GM21576 (cell line): ENCODE data around the gene FHIT.
"Not testable (repeated sequence)": the region's sequence is repeated elsewhere in the genome, so short reads cannot be mapped to it uniquely, and the experiment has no call there.

Experiments used
- ATAC-seq: cut with Tn5 transposase; IDR thresholded peaks from one replicate; pipeline ENCODE4 v1.9.1; 2021; ENCODE audit warnings: mild to moderate bottlenecking, moderate library complexity; ENCODE audit not compliant: unreplicated experiment

Gene FHIT

DNA sequence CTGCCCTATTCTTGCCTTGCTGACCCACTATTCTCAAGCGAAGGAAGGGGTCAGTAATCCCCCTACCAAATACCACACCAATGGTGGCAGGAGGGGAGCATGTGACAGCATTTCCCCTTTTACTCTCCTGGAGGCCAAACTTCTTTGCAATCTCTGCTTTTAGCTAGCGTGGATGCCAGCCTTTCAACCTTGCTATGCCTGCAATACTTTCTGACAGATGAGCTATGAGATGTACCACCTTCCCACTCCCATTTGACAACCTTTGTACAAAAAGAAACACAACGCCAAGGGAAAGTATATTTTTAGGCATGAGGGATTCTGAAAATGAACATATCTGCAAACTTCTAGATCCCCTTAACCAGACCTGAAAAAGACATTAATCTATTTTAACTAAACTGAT, 302.1 kb downstream of the FHIT start:
- no peak for ATAC-seq

DNA sequence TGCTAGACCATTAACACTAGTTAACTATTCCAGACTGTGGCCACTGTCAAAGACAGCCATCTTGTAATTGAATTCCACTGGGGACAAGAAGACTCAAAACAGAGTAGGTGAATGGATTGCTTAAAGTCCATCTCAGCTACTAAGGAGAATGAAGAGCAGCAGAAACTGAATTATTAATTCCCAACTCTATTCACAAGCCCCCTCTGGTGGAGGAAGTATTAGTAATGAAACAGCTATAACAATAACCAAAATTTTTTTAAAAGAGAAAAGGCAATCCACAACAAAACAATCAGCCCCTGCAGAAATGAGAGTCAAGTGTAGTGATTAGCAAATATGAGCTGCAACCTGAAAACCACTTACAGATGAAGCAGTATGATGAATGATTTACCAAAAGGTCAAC, 302.8 kb downstream of the FHIT start:
- no peak for ATAC-seq

DNA sequence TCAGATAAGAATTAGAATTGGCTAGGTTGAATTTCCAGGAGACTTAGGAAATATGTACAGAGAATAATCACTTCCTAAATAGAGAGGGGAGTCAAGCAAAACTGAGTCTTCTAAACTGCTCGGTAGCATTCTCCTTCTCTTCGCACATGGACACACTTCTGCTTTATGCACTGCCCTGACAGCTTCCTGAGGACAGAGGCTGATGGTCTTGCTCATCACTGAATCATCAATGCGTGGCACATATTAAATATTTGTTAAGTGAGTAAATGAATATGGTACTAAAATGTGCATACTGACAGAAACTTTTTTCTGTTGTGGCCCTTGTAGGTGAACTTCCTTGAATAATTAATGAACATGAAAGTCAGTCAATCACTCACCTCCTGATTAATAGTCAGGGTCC, 315.5 kb downstream of the FHIT start:
- no peak for ATAC-seq

DNA sequence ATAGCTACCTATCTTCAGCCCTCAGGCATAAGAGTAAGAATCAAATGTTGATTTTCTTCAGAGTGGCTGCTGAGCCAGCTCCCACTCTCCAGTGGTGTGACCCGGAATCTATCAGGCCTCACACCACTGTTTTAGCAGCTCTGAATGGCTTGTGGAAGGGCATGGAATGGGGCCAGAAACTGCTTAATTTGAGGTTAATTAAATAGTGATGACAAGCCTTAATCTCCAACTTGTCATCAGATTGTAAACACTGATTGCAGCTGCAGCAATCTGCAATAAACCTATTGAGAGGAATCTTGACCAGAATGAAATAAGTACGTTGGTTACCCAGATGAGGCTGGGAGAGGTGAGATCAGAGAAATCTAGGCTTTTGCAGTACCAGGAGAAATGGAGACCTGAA, 317.4 kb downstream of the FHIT start:
- no peak for ATAC-seq

DNA sequence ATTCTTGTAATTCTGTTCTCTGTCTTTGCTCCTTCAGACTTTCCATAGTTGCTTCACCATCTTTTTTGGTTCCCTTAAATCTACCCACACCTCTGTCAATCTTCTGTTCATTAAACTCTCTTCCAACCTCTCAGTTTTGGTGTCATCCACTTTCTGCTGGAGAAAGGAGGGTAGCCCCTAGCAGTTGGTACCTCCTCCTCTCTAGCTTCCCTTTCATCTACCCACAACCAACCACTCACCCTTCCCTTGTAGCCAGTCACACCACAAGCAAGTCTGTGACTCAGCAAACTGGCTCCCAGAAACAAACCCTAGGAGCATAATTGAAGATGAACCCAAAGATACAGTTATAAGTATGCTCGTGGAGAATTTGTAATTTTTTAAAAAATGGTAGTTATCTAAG, 318.6 kb downstream of the FHIT start:
- no peak for ATAC-seq

DNA sequence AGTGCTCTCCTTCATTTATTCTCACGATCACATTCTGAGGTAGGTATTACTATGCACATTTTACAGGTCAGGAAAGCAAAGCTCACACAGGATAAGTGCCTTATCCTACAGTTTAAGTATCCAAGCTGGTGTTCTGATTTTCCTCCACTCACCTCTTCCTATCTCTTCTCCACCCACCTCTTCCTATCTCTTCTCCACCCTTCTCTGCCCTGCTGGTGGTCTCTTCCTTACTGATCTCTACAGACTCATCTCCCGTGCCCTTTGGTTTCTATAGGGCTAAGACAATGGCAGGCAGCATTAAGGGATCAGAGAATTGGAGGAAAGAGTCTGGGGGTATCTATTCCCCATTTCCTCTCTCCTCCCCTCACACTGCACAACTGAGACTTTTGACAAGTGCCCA, 319.1 kb downstream of the FHIT start:
- ATAC-seq, result no peak

DNA sequence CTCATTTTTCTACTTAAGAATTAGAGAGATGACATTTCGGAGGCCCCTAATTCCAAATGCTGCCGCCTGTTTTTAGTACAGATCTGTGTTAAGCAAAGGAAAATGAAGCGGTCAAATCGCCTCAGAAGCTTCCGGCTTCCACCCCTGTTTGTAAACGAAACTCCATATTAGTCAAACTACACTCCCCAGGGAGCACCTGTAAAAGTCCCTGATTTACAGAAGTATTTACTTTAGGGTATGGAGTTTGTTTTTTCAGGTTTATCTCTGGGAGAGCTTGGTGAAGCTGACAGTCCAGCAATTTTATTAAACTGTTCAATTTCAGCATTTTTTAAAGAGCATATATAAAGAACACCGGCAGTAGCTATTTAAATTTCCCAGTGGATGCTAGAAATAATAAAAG, 319.8 kb downstream of the FHIT start:
- ATAC-seq, result no peak

DNA sequence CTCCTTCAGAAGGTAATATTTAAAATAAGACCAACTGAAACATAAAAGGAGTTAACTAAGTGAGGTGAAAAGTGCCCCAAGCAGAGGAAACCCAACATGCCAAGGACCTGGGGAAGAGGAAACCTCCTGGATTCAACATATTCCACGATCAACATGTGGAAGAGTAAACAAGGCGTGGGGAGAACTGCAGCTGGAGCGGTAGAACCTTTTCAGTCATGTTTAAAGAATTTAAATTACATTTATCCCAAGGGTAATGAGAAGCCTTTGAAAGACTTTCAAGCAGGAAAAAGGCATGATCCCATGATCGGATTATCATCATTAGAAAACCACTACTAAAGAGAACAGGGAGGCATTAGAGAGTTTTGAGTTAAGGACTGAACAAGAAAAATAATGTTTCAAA, 330.7 kb downstream of the FHIT start:
- ATAC-seq, result no peak

DNA sequence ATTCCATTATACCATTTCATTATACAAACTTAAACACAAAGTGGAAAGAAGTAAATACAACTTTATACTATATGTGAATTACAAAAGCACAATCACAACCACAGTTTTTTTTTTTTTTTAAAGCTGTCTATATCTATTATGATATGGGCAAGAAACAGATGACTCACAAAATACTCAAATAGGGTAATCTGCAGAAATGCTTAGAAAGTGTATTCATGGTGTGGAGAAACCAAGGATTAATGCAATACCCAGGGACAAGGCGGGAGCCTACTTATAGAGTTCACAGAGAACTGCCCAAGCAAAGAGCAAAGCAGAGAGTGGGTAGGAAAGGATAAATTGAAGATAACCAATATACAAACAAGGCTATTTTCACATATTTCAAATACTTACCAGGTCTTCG, 332.0 kb downstream of the FHIT start:
- ATAC-seq, result no peak

DNA sequence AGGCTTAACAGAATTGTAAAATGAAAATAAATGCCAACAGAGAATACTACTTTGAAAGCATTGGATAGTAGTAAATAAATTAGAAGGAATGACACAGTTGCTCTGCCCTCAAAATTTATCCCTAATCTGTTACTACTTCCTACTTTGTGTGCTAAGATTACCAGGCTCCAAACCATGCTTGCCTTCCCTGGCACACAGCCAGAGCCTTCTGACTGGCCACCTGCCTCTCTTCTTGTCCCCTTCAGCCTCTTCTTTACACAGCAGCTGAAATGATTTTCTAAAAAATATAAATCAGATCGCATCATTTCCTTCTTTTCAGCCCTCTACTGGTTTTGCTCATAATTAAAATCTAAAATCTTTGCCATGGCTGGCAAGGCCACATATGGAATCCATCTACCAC, 334.1 kb downstream of the FHIT start:
- ATAC-seq, result no peak

DNA sequence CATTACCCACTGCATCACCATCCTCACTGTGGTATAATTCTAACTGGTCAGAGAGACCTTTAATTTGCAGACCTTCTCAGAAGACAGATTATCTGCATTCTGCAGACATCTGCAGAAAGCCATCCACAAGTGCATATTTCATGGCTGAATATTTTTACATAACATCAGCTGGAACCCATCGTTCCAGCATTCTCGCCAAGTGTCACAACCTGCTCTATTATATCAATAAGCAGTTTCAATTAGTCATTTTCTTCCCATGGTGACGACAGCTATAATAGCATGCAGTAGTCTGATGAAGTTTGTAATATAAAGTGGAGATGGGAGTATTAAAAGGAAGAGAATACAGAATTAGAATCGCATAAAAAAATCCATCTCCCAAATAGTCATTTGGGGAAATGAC, 334.7 kb downstream of the FHIT start:
- ATAC-seq, result no peak

DNA sequence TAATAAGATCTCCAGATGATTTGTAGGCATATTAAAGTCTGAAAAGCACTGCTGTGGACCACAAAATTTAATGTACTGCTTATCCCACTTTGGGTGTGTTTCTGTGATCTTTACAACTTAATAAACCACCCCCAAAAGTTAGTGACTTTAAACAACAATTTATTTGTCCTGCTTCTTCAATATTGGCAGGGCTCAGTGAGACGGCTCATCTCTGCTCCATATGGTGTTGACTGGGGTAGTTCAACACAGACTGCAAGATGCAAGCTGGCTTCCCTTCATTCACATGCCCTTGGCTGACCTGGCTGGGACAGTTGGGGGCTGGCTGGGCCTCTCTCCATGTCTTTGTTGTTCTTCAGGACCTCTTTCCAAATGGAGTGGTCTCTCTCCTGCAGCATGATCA, 337.8 kb downstream of the FHIT start:
- no peak for ATAC-seq

DNA sequence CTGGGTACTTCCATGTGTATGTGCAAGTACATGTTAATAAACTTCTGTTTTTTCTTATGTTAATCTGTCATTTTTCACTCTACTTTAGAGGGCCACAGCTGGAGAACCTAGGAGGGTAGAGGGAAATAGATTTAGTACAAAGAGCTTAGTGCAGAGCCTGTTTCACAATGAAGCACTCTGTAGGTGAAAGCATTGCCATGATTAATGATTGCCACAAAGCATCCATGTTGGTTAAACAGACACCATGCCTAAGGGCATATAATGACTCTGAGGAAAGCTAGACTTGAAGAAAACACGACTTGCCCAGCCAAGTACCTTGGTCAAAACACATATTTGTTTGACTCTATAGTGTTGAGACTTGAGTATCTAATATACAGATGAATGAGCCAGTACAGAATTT, 338.4 kb downstream of the FHIT start:
- no peak for ATAC-seq

DNA sequence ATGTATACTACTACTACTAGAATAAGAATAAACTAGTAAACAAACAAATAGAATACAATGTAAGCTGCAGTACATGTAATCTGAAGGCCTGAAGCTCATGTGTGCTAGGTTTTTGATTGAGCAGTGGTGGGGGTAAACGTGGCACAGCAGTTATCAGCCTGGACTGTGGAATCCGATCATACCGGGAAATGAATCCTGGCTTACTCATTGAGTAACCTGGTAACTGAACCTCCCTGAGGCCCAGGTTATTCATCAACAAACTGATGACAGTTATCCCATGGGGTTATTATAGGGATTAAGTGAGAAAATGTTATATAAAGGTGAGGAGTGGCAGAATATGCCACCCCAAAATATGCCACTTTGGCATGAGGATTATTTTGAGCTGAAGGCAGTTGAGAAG, 339.1 kb downstream of the FHIT start:
- ATAC-seq, result no peak

DNA sequence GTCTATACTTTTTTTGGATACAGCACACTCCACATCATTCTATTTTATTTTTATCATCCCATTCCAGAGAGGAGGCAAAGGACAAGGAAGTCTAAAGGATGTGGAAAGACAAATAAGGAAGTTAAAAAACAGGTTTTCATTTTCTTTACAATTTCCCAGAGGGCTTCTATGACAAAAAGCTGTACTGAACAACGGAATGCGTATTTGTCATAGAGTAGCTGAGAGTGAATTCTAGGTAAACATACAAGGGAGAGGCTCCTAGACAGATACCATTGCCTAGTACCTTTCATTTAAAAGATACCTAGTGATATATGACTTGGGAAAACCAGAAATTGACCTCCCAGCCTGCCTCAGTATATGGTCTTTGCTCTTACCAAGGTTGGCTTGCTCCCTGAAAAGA, 341.7 kb downstream of the FHIT start:
- no peak for ATAC-seq

DNA sequence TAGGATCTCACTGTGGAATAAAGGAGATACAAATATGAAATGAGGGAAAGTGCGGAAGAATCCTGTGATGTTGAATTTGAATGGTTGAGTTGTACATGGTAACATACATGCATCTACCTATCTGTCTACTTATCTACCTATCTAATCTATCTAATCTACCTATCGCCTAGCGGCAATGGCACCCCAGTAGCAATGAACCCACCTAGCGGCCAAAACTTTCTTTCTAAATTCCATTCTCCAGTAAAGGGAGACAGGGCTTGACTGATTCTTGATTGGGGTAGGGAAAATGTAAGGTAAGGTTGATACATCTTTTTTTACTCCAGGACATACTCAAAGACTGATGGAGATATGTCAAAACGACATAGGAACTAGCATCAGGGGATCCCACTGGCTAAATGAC, 345.0 kb downstream of the FHIT start:
- ATAC-seq, result no peak

DNA sequence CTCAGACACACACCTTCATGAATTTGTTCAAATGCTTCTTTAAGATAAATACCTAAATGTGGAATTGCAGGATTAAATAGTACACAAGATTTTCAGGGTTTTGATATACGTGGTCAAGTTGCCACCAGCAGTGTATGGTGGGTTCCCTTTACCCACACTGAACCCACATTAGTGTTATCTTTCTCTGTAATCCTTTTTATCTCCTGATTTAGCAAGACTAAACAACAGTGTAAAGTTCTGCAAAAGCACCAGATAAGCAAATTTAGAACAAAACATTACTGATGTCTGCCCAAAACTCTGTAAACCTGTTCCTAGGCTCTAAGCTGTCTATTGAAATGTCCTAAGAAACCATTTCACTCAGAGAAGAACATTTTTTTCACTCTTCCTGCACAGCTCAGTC, 352.9 kb downstream of the FHIT start:
- no peak for ATAC-seq

DNA sequence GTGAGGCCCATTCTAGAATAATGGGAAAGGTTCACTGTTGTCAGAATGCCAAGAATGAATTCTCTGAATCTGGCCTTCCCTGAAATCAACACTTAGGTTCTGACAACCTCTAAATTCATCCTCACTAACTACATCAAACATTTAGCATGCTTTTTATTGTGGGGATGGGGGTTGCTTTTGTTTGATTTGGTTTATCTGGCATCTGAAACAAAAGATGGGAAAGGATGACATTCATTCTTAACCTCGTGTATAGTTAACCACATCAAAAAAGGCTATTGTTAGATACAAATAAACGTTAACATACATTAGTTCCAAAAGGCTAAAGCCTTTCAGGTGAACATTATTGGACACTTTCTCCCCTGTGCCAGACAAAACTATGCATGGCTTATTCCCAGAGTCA, 357.3 kb downstream of the FHIT start:
- no peak for ATAC-seq

DNA sequence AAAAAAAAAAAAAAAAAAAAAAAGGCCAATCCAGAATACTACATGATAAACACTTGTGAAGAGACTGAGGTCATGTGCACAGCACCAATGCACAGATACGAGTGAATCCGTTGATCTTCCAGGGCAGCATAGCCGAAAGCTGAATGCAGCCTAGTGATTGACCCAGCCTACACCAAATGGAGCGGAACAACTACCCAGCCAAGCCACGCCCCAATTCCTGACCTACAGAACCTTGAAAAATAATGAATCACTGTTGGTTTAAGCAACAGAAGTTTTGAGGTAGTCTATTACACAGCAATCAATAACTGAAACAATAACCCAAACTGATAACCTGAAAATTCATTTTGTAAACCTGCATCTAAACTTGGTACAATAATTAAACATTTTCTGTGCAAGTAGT, 361.0 kb downstream of the FHIT start:
- no peak for ATAC-seq

DNA sequence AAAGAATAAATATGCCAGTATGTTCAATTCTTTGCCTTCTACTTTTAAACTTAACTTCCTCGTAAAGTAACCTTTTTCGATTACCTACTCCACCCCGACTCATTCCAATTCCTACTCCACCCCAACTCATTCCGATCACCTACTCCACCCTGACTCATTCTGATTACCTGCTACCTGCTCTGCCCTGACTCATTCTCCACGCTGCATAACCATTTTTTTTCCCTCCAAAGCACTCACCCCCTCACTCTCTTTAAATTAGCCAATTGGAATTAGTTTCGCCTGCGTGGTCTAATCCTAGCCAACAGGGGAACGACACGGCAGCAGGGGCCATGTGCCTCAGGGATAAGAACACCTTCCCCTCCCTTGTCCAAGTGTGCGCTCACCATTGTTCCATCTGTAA, 362.3 kb downstream of the FHIT start:
- not testable (repeated sequence) for ATAC-seq

DNA sequence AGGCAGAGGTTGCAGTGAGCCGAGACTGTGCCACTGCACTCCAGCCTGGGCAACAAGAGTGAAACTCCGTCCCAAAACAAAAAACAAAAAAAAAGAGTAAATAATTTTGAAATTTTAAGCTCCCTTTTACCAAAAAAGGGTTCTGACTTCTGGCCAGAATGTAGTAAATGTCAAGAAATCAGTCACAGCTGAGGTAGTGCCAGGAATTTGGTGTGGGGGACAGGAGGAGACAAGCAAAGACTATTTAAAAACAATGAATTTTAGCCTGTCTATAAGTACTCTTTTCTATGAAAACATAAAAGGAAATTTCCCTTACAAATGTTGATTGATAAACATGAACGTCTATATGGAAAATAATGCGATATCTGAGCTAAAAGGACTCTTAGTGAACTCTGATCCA, 363.7 kb downstream of the FHIT start:
- ATAC-seq, result no peak

DNA sequence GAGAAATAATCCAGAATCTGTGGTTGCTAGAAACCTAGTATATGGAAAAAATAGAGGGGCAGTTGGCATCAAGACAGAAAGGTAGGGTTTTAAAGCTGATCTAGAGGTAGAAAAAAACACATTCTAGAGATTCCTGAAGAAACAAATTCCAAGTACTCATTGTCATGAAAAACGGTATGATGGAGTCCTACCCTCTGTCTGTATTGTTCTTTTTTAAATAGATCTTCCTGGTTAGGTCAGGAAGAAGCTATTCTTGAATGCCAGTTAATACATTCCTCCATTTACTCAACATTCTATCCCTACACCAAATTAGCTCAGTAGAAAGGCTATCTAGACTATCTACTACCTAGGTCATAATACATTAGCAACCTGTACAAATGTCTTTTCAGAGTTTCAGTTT, 364.7 kb downstream of the FHIT start:
- no peak for ATAC-seq

DNA sequence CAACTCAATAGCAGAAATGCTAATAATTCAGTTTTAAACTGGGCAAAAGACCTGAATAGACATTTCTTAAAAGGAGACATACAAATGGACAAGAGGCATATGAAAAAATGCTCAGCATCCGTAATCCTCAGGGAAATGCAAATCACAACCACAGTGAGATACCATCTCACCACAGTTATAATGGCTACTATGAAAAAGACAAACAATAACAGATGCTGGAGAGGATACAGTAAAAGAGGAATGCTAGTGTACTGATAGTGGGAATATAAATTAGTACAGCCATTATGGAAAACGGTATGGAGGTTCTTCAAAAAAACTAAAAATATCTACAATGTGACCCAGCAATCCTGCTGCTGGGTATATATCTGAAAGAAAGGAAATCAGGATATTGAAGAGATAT, 367.2 kb downstream of the FHIT start:
- no peak for ATAC-seq

DNA sequence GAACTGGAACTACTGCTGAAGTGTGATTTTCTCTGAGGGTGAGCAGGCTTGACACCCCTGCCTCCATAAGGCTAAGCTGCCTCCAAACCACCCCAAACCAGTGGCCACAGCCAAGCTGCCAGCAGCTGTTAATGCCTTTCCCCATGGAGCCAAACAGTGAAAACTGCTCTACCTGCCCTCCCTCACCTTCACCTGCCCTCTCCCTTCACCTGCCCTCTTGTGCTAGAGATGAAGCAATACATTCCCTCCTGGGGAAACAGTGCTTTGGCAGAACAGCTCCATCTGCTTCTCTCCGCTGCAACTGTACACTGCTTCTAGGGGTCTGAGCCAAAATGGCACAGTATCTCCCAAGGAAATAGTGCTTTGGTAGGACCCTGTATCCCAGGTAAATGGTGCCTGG, 374.1 kb downstream of the FHIT start:
- no peak for ATAC-seq
